Right renal pelvis (tissue), 4 donors: ENCODE results near the gene TAP1. TPM values are rescaled to one million over a fixed set of nuclear protein-coding genes. Genes with fewer than 3 reads are reported as not detected.
A peak's percentile ranks its signal among the peaks of the same experiment; 100 is the strongest.
"Not testable (repeated sequence)": the region's sequence is repeated elsewhere in the genome, so short reads cannot be mapped to it uniquely, and the experiment has no call there.

Source experiments
- DNase-seq, 4 donors: peaks; one replicate each; pipeline ENCODE4 v3.0.0-alpha.2; 2013; ENCODE audit warnings: low read depth in 4 of 4, low spot score in 3 of 4, missing footprints in 1 of 4
- polyA plus RNA-seq, 4 donors: library from polyadenylated mRNA; unstranded; fragments of 120-200 nt; gene quantifications; one replicate each; pipeline ENCODE4 v1.2.1, GENCODE V29; 2013; ENCODE audit not compliant: insufficient read length in 4 of 4

Gene TAP1, protein sequence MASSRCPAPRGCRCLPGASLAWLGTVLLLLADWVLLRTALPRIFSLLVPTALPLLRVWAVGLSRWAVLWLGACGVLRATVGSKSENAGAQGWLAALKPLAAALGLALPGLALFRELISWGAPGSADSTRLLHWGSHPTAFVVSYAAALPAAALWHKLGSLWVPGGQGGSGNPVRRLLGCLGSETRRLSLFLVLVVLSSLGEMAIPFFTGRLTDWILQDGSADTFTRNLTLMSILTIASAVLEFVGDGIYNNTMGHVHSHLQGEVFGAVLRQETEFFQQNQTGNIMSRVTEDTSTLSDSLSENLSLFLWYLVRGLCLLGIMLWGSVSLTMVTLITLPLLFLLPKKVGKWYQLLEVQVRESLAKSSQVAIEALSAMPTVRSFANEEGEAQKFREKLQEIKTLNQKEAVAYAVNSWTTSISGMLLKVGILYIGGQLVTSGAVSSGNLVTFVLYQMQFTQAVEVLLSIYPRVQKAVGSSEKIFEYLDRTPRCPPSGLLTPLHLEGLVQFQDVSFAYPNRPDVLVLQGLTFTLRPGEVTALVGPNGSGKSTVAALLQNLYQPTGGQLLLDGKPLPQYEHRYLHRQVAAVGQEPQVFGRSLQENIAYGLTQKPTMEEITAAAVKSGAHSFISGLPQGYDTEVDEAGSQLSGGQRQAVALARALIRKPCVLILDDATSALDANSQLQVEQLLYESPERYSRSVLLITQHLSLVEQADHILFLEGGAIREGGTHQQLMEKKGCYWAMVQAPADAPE
- polyA plus RNA-seq = 10 to 100 TPM in 3 of 4 donors, 1 to 10 TPM in 1; 10.0 to 12.7 (median 10.8) TPM

DNA sequence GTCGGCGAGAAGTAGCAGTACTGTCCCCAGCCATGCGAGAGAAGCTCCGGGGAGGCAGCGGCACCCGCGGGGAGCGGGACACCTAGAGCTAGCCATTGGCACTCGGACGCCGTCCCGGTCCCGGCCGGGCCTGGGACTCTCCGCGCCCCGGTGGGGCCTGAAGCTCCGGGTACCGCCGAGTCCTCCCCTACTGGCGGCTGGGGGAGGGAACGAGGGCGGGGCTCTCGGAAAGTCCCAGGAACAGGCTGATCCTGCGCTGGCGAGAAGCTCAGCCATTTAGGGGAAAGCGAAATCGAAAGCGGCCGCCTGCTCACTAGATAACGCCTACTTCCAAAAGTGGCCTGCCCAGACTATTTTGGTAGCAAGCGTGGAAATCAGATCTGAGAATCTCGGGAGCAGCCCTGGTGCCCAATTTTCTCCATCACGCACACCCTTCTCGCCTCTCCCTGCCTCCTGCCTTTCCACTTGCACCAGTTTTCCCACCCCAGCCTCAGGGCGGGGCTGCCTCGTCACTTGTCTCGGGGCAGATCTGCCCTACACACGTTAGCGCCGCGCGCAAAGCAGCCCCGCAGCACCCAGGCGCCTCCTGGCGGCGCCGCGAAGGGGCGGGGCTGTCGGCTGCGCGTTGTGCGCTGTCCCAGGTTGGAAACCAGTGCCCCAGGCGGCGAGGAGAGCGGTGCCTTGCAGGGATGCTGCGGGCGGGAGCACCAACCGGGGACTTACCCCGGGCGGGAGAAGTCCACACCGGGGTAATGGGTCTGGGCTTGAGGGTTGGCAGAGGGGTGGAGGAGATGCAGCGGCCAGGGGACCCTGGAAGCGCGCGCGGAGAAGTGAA is at the start of gene TAP1, which contains the start of gene PSMB9:
TSS of gene TAP1 (minus strand) at position 164 of the 835 bp plus-strand sequence. CDS start at position 96, 68 bp downstream.
TSS of gene PSMB9 (plus strand) at position 652 of the 835 bp plus-strand sequence. CDS start at position 690, 38 bp downstream.
- peak in 3 of 4 donors; percentile 83 to 86 (median 85) for DNase-seq

DNA sequence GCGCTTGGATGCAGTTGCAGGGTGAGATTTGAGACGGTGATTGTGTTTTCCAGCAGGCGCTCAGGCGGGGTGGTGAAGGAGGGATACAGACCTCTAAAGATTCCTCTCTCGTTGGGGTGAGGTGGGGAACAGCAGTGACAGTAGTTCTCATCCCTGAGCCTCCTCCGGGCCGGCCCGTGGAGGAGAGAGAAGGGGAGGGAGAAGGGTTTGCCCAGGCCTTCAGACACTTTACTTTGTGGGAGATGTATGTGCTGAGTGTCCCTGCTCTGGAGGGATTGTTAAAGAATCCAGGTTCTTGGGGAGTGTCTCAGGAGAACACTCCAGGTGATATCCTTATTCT is 41.5 kb upstream of the TAP1 start:
- no peak for DNase-seq

DNA sequence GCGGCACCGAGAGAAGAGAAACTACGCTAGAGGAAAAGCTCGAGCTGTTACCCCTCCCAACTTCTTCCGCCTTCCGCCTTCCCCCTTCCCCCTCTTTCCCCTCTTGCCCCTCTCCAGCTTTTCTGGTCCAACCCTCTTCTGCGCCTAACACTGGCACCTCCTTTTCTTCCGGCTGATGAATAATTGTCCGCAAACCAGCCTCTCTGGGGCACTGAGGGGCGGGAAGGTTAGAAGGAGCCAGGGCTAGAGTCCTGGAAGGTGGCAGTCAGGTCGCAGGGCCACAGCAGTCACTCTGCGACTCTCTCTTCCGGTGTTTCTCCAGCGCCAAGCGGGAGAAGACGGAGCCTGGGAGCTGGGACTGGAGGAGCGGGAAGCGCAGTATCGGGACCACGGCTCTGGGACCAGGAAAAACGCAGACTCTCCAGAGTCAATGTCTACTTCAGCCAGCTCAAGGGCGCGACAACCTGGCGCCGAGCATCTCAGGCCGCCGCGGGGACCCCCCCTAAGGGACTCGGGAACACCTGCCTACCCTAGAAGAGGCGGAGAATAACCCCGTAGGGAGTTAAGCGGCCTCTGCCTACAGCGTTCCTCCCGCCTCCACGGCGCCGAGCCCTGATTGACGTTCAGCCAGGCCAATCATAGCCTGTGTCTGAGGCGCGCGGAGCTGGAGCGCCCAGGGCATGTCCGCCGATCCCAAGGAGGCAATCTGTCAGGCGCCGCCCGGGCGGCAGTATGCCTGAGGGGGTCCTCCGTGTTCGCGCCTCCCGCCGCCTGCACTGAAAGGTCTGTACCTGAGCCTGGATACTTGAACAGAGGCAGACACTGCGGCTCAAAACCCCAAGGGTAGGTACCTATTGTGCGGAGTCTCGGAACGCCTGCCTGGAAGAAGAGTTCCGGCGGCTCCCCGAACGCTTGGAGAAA is 40.8 kb upstream of the TAP1 start:
- peak; percentile 89 to 98 (median 92) for DNase-seq

DNA sequence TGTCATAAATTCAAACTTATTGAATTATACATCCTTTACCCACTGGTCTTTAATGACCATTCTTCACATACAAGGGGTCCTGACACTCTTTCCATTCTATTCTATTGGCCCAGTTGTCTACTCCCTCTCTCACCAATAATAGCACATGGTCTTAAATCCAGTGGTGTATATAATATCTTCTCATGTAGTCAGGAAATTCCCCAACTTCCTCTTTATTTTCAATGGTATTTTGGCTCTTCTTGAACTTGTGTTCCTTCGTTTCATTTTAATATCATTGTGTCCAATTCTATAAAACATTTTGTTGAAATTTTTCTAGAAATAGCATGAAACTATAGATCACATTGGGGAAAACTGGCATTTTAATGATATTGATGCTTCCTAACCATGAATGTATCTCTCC is 37.3 kb upstream of the TAP1 start:
- DNase-seq = no peak

DNA sequence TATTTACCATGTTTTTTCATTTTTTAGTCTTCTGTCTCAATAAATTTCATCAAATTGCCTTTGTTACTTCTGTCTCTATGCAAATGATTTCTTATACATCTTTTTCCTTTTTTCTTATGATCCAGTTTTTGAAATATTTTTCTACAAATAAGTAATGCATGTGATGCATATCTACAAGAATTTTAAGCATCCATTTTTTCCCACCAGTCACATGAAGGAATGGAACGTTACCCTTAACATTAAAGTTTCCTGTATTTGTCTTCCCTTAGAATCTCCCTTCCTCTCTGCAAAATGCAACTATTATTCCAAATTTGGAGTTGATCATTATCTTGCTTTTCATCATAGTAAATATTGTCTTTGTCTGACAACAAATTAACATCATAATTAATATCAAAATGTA is 36.0 kb upstream of the TAP1 start:
- DNase-seq = no peak

DNA sequence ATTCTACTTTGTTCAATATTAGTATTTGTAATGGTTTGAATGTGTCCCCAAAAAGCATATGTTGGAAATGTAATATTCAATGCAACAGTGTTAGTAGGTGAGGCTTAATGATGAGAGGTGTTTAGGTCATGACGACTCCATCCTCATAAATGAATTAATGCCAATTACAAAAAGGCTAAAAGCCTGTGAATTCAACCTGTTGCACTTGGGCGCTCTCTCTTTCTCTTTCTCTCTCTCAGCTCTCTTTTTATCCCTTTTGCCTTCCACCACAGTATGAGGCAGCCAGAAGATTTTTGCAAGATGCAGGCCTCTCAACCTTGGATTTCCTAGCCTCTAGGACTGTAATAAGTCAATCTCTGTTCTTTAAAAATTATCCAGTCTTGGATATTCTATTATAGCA is 35.1 kb upstream of the TAP1 start:
- DNase-seq = no peak

DNA sequence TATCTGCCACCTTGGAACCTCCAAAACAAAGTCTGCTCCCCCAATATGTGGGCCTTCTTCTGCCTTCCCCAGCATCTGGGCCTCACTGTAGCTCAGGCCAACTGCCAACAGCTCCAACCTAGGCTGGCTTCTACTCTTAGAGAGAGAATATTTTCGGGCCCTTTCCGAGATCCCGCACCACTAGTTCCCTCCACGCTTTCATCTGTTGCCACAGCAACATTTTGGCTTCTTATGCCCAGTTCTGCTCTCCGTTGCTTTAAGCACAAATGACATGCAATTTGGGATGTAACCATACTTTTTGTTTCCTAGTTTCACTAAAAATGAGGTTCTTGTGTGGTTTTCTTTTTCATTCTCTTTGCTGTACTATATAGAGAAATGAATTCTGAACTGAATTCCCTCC is 34.1 kb upstream of the TAP1 start:
- DNase-seq = no peak

DNA sequence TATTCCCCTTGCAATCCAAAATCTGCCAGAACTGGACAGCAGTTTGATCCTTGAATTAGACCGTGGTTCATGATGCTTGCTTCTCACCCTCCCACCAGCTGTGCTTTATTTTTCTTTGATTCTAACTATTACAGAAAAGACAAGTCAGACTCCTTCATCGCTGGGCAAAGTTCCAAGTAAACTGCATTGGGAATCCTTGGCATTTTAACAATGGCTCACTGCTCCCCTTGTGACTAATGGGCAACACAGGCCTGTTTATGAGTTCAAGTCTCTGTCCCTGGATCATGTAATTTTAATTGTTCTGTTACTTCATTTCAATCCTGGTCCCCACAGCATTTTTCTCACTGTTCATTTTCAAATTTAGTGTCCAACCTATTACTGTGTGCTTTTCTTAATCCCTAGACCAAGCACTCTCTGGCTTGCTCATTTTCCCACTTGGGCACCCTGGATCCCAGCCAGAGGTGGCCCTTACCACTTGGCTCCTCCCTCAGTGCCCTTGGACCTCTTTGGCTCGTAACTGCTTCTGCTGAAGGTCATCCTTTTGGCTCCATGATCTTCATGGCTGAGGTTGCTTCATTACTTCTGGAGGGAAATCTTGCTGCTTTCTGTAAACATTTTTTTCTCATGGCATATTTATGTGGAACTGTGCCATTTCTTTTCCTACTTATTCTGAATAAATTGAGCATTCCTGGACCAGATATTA is 33.3 kb upstream of the TAP1 start:
- DNase-seq = no peak

DNA sequence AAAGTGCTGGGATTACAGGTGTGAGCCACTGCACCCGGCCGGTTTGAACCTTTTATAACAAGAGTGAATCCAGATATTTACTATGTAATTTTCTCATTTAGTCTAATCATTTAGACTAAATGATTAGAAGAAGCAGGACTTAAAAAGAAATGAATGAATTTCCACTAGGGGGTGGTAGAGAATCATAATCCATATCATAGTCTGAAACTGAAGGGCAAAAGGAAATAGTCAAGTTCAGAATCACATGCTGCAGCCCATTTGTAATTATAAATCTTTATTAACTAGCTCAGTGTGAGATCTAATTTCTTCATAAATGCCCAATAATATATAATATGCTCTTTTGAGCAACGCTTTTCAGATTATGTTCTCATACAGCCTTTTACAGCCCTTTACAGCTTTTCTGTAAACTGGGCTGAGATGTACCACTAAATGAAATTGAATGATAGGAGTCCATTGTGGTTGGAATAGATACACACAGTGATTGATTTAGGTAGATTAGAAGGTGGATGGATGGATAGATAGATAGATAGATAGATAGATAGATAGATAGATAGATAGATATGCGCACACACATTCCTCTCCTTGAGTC is 32.3 kb upstream of the TAP1 start:
- DNase-seq = peak; percentile 70 to 78 (median 72)

DNA sequence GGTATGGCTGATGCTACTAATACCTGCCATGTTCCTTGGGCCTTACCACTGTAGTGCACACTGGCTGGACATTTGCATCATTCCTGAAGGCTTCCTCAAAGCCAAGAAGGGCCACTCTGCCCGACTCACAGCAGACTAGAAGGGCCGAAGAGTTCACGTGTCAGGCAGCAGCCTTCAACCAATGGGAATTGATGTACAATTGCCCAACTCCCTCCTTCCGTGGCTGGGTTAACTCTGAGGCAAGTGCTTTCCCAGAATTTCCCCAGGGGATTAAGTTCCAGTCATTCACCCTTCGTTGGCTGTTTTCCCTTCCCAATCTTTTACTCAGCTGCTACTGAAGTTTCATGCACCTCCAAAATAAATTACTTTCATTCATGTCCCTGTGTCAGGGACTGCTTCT is 30.3 kb upstream of the TAP1 start:
- no peak for DNase-seq

DNA sequence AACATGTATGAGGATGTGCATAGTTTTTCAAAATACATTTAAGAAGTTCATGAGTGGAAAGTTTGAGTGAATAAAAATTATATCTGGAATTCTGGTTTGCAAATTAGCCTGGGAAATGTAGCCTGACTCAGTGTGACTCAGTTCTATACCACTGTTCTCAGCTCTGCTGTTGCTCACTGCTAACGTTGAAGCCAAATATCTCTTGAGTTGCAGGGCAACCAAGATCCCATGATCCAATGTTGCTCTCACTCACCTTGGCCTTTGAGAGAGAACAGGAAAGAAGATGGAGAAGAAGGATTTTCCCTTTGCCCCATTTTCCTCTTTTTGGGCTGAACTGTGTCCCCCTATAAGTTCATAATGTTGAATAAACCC is 29.4 kb upstream of the TAP1 start:
- no peak for DNase-seq

DNA sequence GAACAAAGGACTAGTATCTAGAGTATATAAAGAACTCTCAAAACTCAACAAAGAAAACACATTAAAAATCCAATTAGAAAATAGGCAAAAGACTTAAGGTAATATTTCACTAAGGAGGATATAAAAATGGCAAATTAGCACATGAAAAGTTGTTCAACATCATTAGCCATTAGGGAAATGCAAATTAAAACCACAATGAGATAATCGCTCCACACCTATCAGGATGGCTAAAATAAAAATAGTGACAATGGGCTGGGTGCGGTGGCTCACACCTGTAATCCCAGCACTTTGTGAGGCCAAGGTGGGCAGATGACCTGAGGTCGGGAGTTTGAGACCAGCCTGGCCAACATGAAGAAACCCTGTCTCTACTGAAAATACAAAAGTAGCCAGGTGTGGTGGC is 27.5 kb upstream of the TAP1 start:
- DNase-seq = not testable (repeated sequence)

DNA sequence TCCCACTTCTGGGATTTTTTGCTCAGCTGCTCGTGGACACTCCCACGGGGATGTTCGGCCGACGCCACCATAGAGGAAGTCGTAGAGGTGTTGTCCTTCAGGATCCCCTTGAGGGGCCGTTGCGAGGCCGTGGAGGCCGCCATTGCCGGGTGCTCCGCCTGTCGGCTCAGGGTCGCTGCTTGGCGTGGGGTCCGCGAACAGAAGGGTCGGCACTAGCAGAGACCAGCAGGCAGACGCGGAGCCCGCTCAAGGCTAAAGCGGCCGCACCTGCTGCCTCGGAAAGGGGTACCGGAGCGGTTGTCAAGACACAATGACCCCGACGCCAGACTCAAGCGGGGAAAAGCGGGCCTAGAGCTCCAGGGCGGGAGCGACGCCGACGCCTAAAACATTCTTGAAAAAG is 26.2 kb upstream of the TAP1 start:
- DNase-seq = no peak

DNA sequence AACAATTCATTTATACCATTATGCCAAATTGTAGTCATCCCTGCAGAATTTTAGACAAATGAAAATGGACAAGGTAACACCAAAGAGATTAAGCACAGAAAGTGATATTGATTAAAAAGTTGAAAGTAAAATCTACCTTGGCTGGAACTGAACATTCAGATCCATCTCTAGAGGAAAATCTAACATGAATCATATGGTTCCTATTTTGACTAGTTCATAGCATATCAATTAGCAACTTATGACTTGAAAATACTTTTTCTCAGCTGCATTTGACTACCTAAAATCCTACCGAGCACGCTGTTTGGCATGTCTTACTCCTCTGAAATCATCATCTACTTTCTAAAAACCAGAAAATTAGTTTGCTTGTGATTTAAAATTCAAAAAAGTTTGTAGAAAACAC is 23.1 kb upstream of the TAP1 start:
- no peak for DNase-seq

DNA sequence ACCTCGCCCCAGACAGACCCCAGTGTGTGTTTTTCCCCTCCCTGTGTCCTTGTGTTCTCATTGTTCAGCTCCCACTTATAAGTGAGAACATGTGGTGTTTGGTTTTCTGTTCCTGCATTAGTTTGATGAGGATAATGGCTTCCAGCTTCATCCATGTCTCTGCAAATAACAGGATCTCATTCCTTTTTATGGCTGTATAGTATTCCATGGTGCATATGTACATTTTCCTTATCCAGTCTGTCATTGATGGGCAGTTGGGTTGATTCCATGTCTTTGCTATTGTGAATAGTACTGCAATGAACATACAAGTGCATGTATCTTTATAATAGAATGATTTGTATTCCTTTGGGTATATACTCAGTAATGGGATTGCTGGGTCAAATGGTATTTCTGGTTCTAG is 20.4 kb upstream of the TAP1 start:
- not testable (repeated sequence) for DNase-seq

DNA sequence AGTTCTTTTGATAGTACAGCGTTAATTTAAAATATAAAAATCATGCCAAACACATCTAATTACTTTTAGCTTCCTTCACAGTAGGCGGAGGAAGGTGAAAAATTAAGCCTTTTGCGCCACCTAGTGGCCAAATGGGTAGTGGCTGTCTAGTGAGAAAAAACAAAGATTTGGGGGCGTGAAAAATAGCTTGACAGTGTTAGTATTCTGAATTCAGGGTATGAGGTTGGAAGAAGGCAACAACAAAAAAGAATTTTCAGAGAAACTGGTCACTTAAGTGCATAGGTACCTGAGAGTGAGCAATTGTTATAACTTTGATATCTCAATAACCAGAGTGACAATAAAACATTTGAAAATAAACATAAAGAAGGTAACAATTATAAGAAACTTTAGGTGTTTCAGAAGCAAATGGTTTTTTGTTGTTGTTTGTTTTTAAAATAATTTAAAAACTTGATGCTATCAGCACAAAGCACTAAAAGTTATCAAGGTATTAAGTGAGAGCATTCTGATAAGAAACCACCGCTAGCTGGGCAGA is 14.8 kb upstream of the TAP1 start:
- peak in 3 of 4 donors; percentile 79 to 81 (median 79) for DNase-seq

DNA sequence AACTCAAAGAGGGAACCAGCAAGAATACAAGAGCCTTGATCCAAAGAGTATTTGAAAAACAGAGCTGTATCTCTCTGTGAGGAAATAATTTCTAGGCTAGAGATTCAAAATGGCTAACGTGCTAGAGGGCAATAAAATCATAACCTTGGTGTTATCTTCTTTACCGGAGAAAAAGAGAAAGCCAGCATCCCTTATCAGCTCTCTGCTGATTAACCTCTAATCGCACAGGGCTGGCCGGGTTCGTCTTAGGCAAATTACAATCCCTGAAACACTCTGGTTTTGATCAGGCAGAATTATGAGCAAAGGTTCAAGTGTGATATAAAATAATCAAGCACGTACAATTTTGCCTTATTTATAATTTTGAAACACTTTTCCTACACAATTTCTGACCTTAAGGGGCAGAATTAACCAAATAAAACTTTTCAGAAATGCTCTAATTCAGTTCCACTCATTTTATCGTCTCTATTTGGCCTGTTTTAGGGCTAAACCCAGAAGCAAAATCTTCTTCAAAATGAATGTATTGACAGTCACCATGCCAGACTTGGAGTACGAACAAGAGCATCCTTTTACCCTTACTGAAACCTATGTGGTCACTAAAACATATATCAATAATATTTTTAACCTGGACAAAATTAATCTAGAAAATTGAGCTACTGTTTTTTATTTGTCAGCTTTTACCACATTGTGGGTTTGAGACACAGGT is 14.2 kb upstream of the TAP1 start:
- DNase-seq = no peak

DNA sequence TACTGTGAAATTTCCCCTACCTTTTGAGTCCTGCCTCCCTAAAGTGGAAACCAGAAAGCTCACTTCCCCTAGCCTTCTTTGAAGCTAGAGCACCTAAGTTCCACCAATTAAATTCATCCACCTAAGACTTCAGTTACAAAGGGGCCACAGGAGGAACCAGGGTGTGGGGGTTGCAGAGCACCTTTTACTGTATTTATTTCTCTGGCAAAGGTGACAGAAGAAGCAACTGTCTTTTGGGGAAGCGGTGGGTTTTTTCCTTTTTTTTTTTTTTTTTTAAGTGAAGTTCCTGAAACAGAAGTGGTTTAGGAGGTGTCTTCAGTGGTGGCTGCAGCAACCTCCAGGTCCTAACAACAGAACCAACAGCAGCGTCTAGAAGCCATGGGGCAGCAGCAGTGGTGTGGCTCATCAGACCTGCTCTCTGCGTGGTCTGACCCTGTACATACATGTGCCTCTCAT is 13.5 kb upstream of the TAP1 start:
- no peak for DNase-seq
